HG02981 (cell line): ENCODE results near the gene PPIP5K1.
"Not testable (repeated sequence)": the region's sequence is repeated elsewhere in the genome, so short reads cannot be mapped to it uniquely, and the experiment has no call there.

ENCODE experiments used
- ATAC-seq: cut with Tn5 transposase; IDR thresholded peaks from one replicate; pipeline ENCODE4 v1.9.1; 2021; ENCODE audit warnings: mild to moderate bottlenecking, moderate library complexity; ENCODE audit not compliant: unreplicated experiment

The PPIP5K1 gene

GRCh38 chr15:43547539-43547938 is 42.5 kb downstream of the PPIP5K1 start:
- no peak for ATAC-seq

- ATAC-seq = no peak
These were observed 44.6 kb downstream of the PPIP5K1 start for GRCh38 chr15:43545426-43545825.

GRCh38 chr15:43544266-43544665 is 45.7 kb downstream of the PPIP5K1 start:
- ATAC-seq = no peak

- no peak for ATAC-seq
These were observed 48.2 kb downstream of the PPIP5K1 start for GRCh38 chr15:43541785-43542184.

- ATAC-seq = no peak
These were observed 51.9 kb downstream of the PPIP5K1 start for GRCh38 chr15:43538091-43538490.

- ATAC-seq = no peak
These were observed 55.1 kb downstream of the PPIP5K1 start for GRCh38 chr15:43534897-43535296.

- ATAC-seq = not testable (repeated sequence)
These were observed 57.2 kb downstream of the PPIP5K1 start for GRCh38 chr15:43532826-43533225.

GRCh38 chr15:43531018-43531670 is 58.9 kb downstream of the PPIP5K1 start:
- no peak for ATAC-seq

GRCh38 chr15:43529587-43530345 is 60.2 kb downstream of the PPIP5K1 start:
- no peak for ATAC-seq

GRCh38 chr15:43529141-43529540 is 60.9 kb downstream of the PPIP5K1 start:
- no peak for ATAC-seq

- ATAC-seq = no peak
These were observed 61.4 kb downstream of the PPIP5K1 start for GRCh38 chr15:43528542-43529007.

GRCh38 chr15:43527802-43528541 is 62.0 kb downstream of the PPIP5K1 start:
- ATAC-seq = no peak

GRCh38 chr15:43527016-43527801 is 62.8 kb downstream of the PPIP5K1 start:
- ATAC-seq = no peak

- no peak for ATAC-seq
These were observed 63.6 kb downstream of the PPIP5K1 start for GRCh38 chr15:43526261-43526930.

GRCh38 chr15:43525131-43525530 is 64.9 kb downstream of the PPIP5K1 start:
- no peak for ATAC-seq

- ATAC-seq = no peak
These were observed 65.7 kb downstream of the PPIP5K1 start for GRCh38 chr15:43524254-43524845.

- no peak for ATAC-seq
These were observed 66.4 kb downstream of the PPIP5K1 start for GRCh38 chr15:43523646-43524045.

- no peak for ATAC-seq
These were observed 67.8 kb downstream of the PPIP5K1 start for GRCh38 chr15:43522247-43522646.

- ATAC-seq = no peak
These were observed 68.6 kb downstream of the PPIP5K1 start for GRCh38 chr15:43521419-43521818.

- ATAC-seq = no peak
These were observed 69.9 kb downstream of the PPIP5K1 start for GRCh38 chr15:43520138-43520537.
